HepG2 (cell line): ENCODE results near the gene C6orf62. TPM values are rescaled to one million over a fixed set of nuclear protein-coding genes. Genes with fewer than 3 reads are reported as not detected.

Source experiments
- ARID2 ChIP-seq: sonication (generic); formaldehyde crosslinking; IDR thresholded peaks from 2 replicates; pipeline ENCODE4 v1.8.1; 2022; ENCODE audit warnings: mild to moderate bottlenecking, missing genetic modification reagents, borderline replicate concordance
- ARID3A ChIP-seq: IDR thresholded peaks from 2 replicates; pipeline ENCODE4 v1.6.1; 2012; ENCODE audit warnings: low read depth, low read length, improper control_type of control experiment
- ARID4A ChIP-seq: sonication (generic); formaldehyde crosslinking; IDR thresholded peaks from 2 replicates; pipeline ENCODE4 v1.5.0; 2020; ENCODE audit warnings: mild to moderate bottlenecking, missing genetic modification reagents, borderline replicate concordance
- FIP1L1 ChIP-seq: fragments of 200-400 bp; formaldehyde crosslinking; IDR thresholded peaks from 2 replicates; pipeline ENCODE4 v1.6.1; 2018; ENCODE audit warnings: low read depth, mild to moderate bottlenecking, low read length, moderate library complexity, borderline replicate concordance; ENCODE audit not compliant: insufficient read depth
- JUN ChIP-seq: sonication (generic); formaldehyde crosslinking; IDR thresholded peaks from 2 replicates; pipeline ENCODE4 v1.4.0; 2020; ENCODE audit warnings: mild to moderate bottlenecking, missing genetic modification reagents
- KLF15 ChIP-seq: sonication (generic); formaldehyde crosslinking; IDR thresholded peaks from 2 replicates; pipeline ENCODE4 v1.8.1; 2023; ENCODE audit warnings: borderline replicate concordance, mild to moderate bottlenecking, inconsistent platforms, missing genetic modification reagents, mixed read lengths
- MBD4 ChIP-seq: IDR thresholded peaks from 2 replicates; pipeline ENCODE4 v1.6.1; 2012; ENCODE audit warnings: low read length, inconsistent platforms, borderline replicate concordance
- TARDBP ChIP-seq: sonication (generic); formaldehyde crosslinking; IDR thresholded peaks from 2 replicates; pipeline ENCODE4 v1.8.0; 2022; ENCODE audit warnings: mild to moderate bottlenecking, missing genetic modification reagents
- ZNF318 ChIP-seq: sonication (generic); formaldehyde crosslinking; IDR thresholded peaks from 2 replicates; pipeline ENCODE4 v1.4.0; 2020; ENCODE audit warnings: mild to moderate bottlenecking, missing genetic modification reagents
- ZNF546 ChIP-seq: sonication (generic); formaldehyde crosslinking; conservative IDR thresholded peaks from 2 replicates; pipeline ENCODE4 v1.8.1; 2023; ENCODE audit warnings: mild to moderate bottlenecking, missing genetic modification reagents
- polyA plus RNA-seq, 8 experiments: library from polyadenylated mRNA; depleted of rRNA in 3 of 8; stranded (reverse) in 7 of 8; unstranded in 1 of 8; fragments of >200 nt; fragmentation: Illumina TruSeq in 4 of 8; extraction: Trizol in 4 of 8; gene quantifications; 2 replicates each; pipeline versions ENCODE4 v1.2.1 to v1.2.3, GENCODE V29; 2011 to 2016; ENCODE audit warnings: low read depth in 4 of 8, missing spikeins in 1 of 8, mixed read lengths in 1 of 8; ENCODE audit not compliant: insufficient read depth in 1 of 8
- total RNA-seq, 5 experiments: library from RNA; depleted of rRNA; stranded (reverse); fragments of >200 nt; fragmentation: Illumina TruSeq; extraction: Trizol; gene quantifications; 2 replicates each; pipeline ENCODE4 v1.2.3, GENCODE V29; 2016; ENCODE audit warnings: low read depth in 1 of 5

C6orf62 gene
- total and polyA plus RNA-seq, 2 of the 13 experiments (the other 11 are each of a cell fraction or from before 2014, with no cell fraction given), result 54.8 to 90.4 TPM

- TF ChIP-seq ZNF318 (CRISPR knock-in tag), result no peak
- no peak for TF ChIP-seq FIP1L1
- TF ChIP-seq ARID4A, result no peak
- no peak for TF ChIP-seq KLF15 (CRISPR knock-in tag)
- TF ChIP-seq ZNF546 (CRISPR knock-in tag), result no peak
- no peak for TF ChIP-seq ARID3A
- no peak for TF ChIP-seq JUN
- no peak for TF ChIP-seq MBD4
- no peak for TF ChIP-seq ARID2 (CRISPR knock-in tag)
- TF ChIP-seq TARDBP (CRISPR knock-in tag), result no peak
Observed at GRCh38 chr6:24692003-24692402, 27.0 kb downstream of the C6orf62 start (continued).
